Pancreas (tissue), 10 donors: Measurements from ENCODE around the gene FFAR1. TPM values are rescaled to one million over a fixed set of nuclear protein-coding genes. Genes with fewer than 3 reads are reported as not detected.

ENCODE experiments used
- ATAC-seq, 4 donors: fragments of 200-7000 bp; cut with Tn5 transposase; one replicate each; pipeline versions ENCODE4 v1.8.0 to v1.9.1; 2020; ENCODE audit warnings: mild to moderate bottlenecking in 4 of 4, moderate library complexity in 4 of 4
- DNase-seq, 6 donors: peaks; one replicate each; pipeline ENCODE4 v3.0.0-alpha.2; 2020
- FAIRE-seq: peaks from 2 replicates; lab custom pipeline; 2012; peaks lifted over from hg19 to GRCh38; lab: Jason Lieb, UNC
- H3K27ac ChIP-seq, 4 donors: fragments of 200-600 bp; sonication (generic); 1 replicate in 3 of 4; 2 replicates in 1 of 4; pipeline versions ENCODE4 v1.5.0 to v1.8.0; 2020
- H3K27me3 ChIP-seq, 4 donors: fragments of 200-600 bp; one replicate each; pipeline ENCODE4 v1.8.0; 2021
- H3K36me3 ChIP-seq, 3 donors: fragments of 200-600 bp; sonication (generic) in 1 of 3; one replicate each; pipeline versions ENCODE4 v1.5.0 to v1.8.0; 2020 to 2021
- H3K4me1 ChIP-seq, 3 donors: fragments of 200-600 bp; one replicate each; pipeline ENCODE4 v1.8.0; 2021
- H3K4me3 ChIP-seq, 4 donors: fragments of 200-600 bp; sonication (generic) in 2 of 4; one replicate each; pipeline versions ENCODE4 v1.5.0 to v1.8.0; 2020 to 2021
- H3K9me3 ChIP-seq, 4 donors: fragments of 200-600 bp; one replicate each; pipeline ENCODE4 v1.8.0; 2021
- CTCF ChIP-seq, 4 donors: fragments of 200-600 bp; sonication (generic) in 3 of 4; IDR thresholded peaks; one replicate each; pipeline versions ENCODE4 v1.5.0 to v1.8.0; 2021; ENCODE audit warnings: antibody characterized with exemption in 4 of 4
- WGBS, 2 donors: extraction: QIAGEN DNeasy Blood & Tissue Kit; methylation state at CpG; one replicate each; pipeline ENCODE4 v1.1.7; 2013; 5-methylcytosine and 5-hydroxymethylcytosine counted together
- intact Hi-C, 3 donors: fragments of 100-400 bp; cut with DNase I; formaldehyde crosslinking; loops; one replicate each; pipeline versions ENCODE4 v1.11.1 to v1.14.2; 2022
- polyA plus RNA-seq, 2 donors: library from polyadenylated mRNA; stranded (reverse); fragments of 200-250 nt; gene quantifications; one replicate each; pipeline ENCODE4 v1.2.3, GENCODE V29; 2013
- total RNA-seq, 6 donors: library from RNA; stranded (reverse); fragmentation: NEBNext Ultra II Directional in 4 of 6; extraction: Animal tissue kit (Norgen Biotek cat#: 25700) in 4 of 6; gene quantifications; one replicate each; pipeline versions ENCODE4 v1.2.1 to v1.2.4, GENCODE V29; 2021 to 2023
- donor health status: healthy with polysubstance abuse.
- donor health status: DM: no; HTN: no; CAD: no; lungs with moderate emphysema.
- donor health status: DM: no; HTN: no; CAD: no.
- donor health status: control.
- donor health status: control.
- donor health status: Bipolar disorder and iron deficiency.
- donor health status: DM: yes; HTN: yes; CAD: no.
- donor health status: DM: no; HTN: no; CAD: no.
- donor health status: DM: no; HTN: no; CAD: no.
- donor health status: DM: yes; HTN: yes; CAD: no.

FFAR1 gene
- total and polyA plus RNA-seq, 8 donors = 0.60 to 30.1 (median 2.6) TPM

GRCh38 chr19:35341565-35342225 lies 6.0 kb upstream of the FFAR1 start:
- H3K27ac ChIP-seq = no peak overlapping the region
- ATAC-seq (no peak), FAIRE-seq (no peak), DNase-seq (no peak)
- no peaks in the 10 kb centered on the region for H3K36me3 ChIP-seq
- no peak for TF ChIP-seq CTCF (IDR thresholded peaks at IDR 0.05)
- no peaks in the 10 kb centered on the region for H3K4me1 ChIP-seq
- 77 to 83% methylated on average over 14 of the region's 14 CpGs for WGBS, 2 donors
- no peaks in the 10 kb centered on the region for H3K9me3 ChIP-seq
- no peak overlapping the region for H3K4me3 ChIP-seq
- H3K27me3 ChIP-seq = no peaks in the 10 kb centered on the region
- intact Hi-C loops = loop anchor here in 1 of 3 donors (10.0 kb wide), 1 partner anchor 133 kb away; no protein-coding TSS in a partner anchor

GRCh38 chr19:35342430-35342829 lies 5.3 kb upstream of the FFAR1 start:
- peak in 2 of 4 donors; percentile 41 to 63 for ATAC-seq
- DNase-seq = peak in 1 of 6 donors; percentile 26
- H3K4me1 ChIP-seq = no peaks in the 10 kb centered on the region
- no peak for TF ChIP-seq CTCF (IDR thresholded peaks at IDR 0.05)
- H3K36me3 ChIP-seq = no peaks in the 10 kb centered on the region
- H3K27ac ChIP-seq = no peak overlapping the region
- FAIRE-seq = no peak
- intact Hi-C loops = loop anchor here in 1 of 3 donors (10.0 kb wide), 1 partner anchor 132 kb away; no protein-coding TSS in a partner anchor
- no peak overlapping the region for H3K4me3 ChIP-seq
- H3K27me3 ChIP-seq = no peaks in the 10 kb centered on the region
- 56 to 62% methylated on average over 5 of the region's 5 CpGs for WGBS, 2 donors
- H3K9me3 ChIP-seq = no peaks in the 10 kb centered on the region

- Histone ChIP-seq H3K4me1 (no peaks in the 10 kb centered on the region), H3K27ac (no peak overlapping the region), H3K36me3 (no peaks in the 10 kb centered on the region), H3K4me3 (no peak overlapping the region), H3K9me3 (no peaks in the 10 kb centered on the region), H3K27me3 (no peaks in the 10 kb centered on the region)
- ATAC-seq (no peak), DNase-seq (peak in 1 of 6 donors; percentile 28), FAIRE-seq (no peak)
- TF ChIP-seq CTCF (IDR thresholded peaks at IDR 0.05) = no peak
- intact Hi-C loops = loop anchor here in 1 of 3 donors (10.0 kb wide), 1 partner anchor 130 kb away; no protein-coding TSS in a partner anchor
- WGBS, 2 donors = 70 to 77% methylated on average over 17 of the region's 17 CpGs
Measured at GRCh38 chr19:35344511-35345031, 3.1 kb upstream of the FFAR1 start.

GRCh38 chr19:35345671-35346111 lies 2.0 kb upstream of the FFAR1 start:
- no peak for FAIRE-seq
- DNase-seq = peak in 1 of 6 donors; percentile 41
- intact Hi-C loops = loop anchor here in 1 of 3 donors (10.0 kb wide), 1 partner anchor 129 kb away; no protein-coding TSS in a partner anchor

More at GRCh38 chr19:35345671-35346111, 2.0 kb upstream of the FFAR1 start:
- no peak overlapping the region for H3K27ac ChIP-seq
- H3K4me1 ChIP-seq = no peaks in the 10 kb centered on the region
- no peaks in the 10 kb centered on the region for H3K36me3 ChIP-seq
- no peak overlapping the region for H3K4me3 ChIP-seq
- H3K27me3 ChIP-seq = no peaks in the 10 kb centered on the region
- no peak for TF ChIP-seq CTCF (IDR thresholded peaks at IDR 0.05)
- H3K9me3 ChIP-seq = no peaks in the 10 kb centered on the region
- no peak for ATAC-seq
- WGBS, 2 donors = 50 to 67% methylated on average over 11 of the region's 11 CpGs
